HG03457 (cell line): ENCODE measurements around the gene SOBP.

Experiments used
- ATAC-seq: cut with Tn5 transposase; IDR thresholded peaks from one replicate; pipeline ENCODE4 v1.9.1; 2021; ENCODE audit warnings: moderate number of reproducible peaks; ENCODE audit not compliant: unreplicated experiment

The SOBP gene

GRCh38 chr6:107578642-107579341 is 88.9 kb downstream of the SOBP start:
- no peak for ATAC-seq

- ATAC-seq = no peak
Observed at GRCh38 chr6:107579456-107580056, 89.6 kb downstream of the SOBP start.

- ATAC-seq = no peak
Observed at GRCh38 chr6:107582086-107582485, 92.2 kb downstream of the SOBP start.

GRCh38 chr6:107584726-107585125 is 94.8 kb downstream of the SOBP start:
- ATAC-seq = no peak

GRCh38 chr6:107585815-107586435 is 96.0 kb downstream of the SOBP start:
- no peak for ATAC-seq

- ATAC-seq = no peak
Observed at GRCh38 chr6:107587451-107587850, 97.5 kb downstream of the SOBP start.

GRCh38 chr6:107589199-107589598 is 99.3 kb downstream of the SOBP start:
- ATAC-seq = no peak

- ATAC-seq = no peak
Observed at GRCh38 chr6:107589934-107590333, 100.0 kb downstream of the SOBP start.

GRCh38 chr6:107590378-107590777 is 100.5 kb downstream of the SOBP start:
- no peak for ATAC-seq

GRCh38 chr6:107591346-107591745 is 101.4 kb downstream of the SOBP start:
- no peak for ATAC-seq

- no peak for ATAC-seq
Observed at GRCh38 chr6:107592806-107593205, 102.9 kb downstream of the SOBP start.

GRCh38 chr6:107594736-107595135 is 104.8 kb downstream of the SOBP start:
- ATAC-seq = no peak

- ATAC-seq = no peak
Observed at GRCh38 chr6:107598091-107598490, 108.2 kb downstream of the SOBP start.

- ATAC-seq = no peak
Observed at GRCh38 chr6:107599043-107599442, 109.1 kb downstream of the SOBP start.

GRCh38 chr6:107600121-107600520 is 110.2 kb downstream of the SOBP start:
- ATAC-seq = no peak

GRCh38 chr6:107600936-107601335 is 111.0 kb downstream of the SOBP start:
- no peak for ATAC-seq

- ATAC-seq = no peak
Observed at GRCh38 chr6:107601406-107601805, 111.5 kb downstream of the SOBP start.

- no peak for ATAC-seq
Observed at GRCh38 chr6:107602321-107603005, 112.5 kb downstream of the SOBP start.

GRCh38 chr6:107603006-107603370 is 113.1 kb downstream of the SOBP start:
- ATAC-seq = no peak

- no peak for ATAC-seq
Observed at GRCh38 chr6:107604549-107604948, 114.6 kb downstream of the SOBP start.

GRCh38 chr6:107606407-107606806 is 116.5 kb downstream of the SOBP start:
- no peak for ATAC-seq

GRCh38 chr6:107607116-107607515 is 117.2 kb downstream of the SOBP start:
- ATAC-seq = no peak
